Thyroid gland (tissue), 4 donors: Measurements from ENCODE around the gene CCDC188.

Experiments used
- POLR2A ChIP-seq, 2 donors: fragments of 450-650 bp; IDR thresholded peaks; one replicate each; pipeline ENCODE4 v1.6.1; 2017; ENCODE audit warnings: antibody characterized with exemption in 2 of 2, mild to moderate bottlenecking in 2 of 2, moderate library complexity in 1 of 2
- TF ChIP-seq, protein P1 (sequence below), 6 experiments: fragments of 200-600 bp in 3 of 6; fragments of 450-650 bp in 3 of 6; sonication (generic) in 3 of 6; IDR thresholded peaks; one replicate each; pipeline ENCODE4 v1.5.1; 2016 to 2019; ENCODE audit warnings: antibody characterized with exemption in 6 of 6, mild to moderate bottlenecking in 2 of 6, inconsistent platforms in 1 of 6, moderate library complexity in 1 of 6

DNA sequence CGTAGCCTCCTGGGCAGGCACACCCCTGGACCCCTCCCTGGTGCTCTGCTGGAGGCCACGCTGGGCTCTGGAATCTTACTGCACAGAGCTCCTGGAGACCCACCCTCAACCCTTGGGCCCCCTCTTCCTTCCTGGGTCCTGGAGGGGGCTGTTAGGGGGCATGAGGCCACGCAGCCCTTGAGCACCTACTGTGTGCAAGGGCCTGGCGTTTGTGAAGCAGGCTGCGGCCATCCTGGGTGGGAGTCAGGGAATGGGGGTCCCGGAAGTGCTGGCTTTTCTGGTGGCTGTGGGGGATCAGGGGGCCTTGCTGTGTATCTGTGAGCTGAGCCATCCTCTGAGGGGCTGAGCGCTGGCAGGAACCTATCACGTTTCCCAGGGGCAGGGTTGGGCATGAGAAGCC lies 40.9 kb upstream of the CCDC188 start:
- TF ChIP-seq, protein P1, sequence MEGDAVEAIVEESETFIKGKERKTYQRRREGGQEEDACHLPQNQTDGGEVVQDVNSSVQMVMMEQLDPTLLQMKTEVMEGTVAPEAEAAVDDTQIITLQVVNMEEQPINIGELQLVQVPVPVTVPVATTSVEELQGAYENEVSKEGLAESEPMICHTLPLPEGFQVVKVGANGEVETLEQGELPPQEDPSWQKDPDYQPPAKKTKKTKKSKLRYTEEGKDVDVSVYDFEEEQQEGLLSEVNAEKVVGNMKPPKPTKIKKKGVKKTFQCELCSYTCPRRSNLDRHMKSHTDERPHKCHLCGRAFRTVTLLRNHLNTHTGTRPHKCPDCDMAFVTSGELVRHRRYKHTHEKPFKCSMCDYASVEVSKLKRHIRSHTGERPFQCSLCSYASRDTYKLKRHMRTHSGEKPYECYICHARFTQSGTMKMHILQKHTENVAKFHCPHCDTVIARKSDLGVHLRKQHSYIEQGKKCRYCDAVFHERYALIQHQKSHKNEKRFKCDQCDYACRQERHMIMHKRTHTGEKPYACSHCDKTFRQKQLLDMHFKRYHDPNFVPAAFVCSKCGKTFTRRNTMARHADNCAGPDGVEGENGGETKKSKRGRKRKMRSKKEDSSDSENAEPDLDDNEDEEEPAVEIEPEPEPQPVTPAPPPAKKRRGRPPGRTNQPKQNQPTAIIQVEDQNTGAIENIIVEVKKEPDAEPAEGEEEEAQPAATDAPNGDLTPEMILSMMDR (IDR thresholded peaks at IDR 0.05) = no peak
- no peak for TF ChIP-seq POLR2A (IDR thresholded peaks at IDR 0.05)
